OCI-LY1 (cell line): ENCODE data around the gene KLF3.
"Not testable (repeated sequence)": the region's sequence is repeated elsewhere in the genome, so short reads cannot be mapped to it uniquely, and the experiment has no call there.

Experiments
- H2AFZ ChIP-seq: fragments of 200-600 bp; sonication (generic), shearing (Covaris generic); 2 replicates; pipeline ENCODE4 v1.6.0; 2014; ENCODE audit warnings: antibody characterized with exemption, mild to moderate bottlenecking, low read length
- H3F3A ChIP-seq: fragments of 200-600 bp; sonication (generic), shearing (Covaris generic); 2 replicates; pipeline ENCODE4 v1.6.0; 2014; ENCODE audit warnings: mild to moderate bottlenecking, antibody characterized with exemption, low read length, moderate library complexity; ENCODE audit not compliant: insufficient read depth
- H3K27ac ChIP-seq: fragments of 200-600 bp; sonication (generic); 2 replicates; pipeline ENCODE4 v1.5.1; 2014; ENCODE audit warnings: low read length, mixed run types, mild to moderate bottlenecking, low read depth; ENCODE audit not compliant: poor library complexity, severe bottlenecking
- H3K27me3 ChIP-seq: fragments of 200-600 bp; sonication (generic); 2 replicates; pipeline ENCODE4 v1.6.0; 2014; ENCODE audit warnings: antibody characterized with exemption, mild to moderate bottlenecking, low read length, moderate library complexity; ENCODE audit not compliant: insufficient read depth
- H3K36me3 ChIP-seq: fragments of 200-600 bp; sonication (generic); 2 replicates; pipeline ENCODE4 v1.6.1; 2014; ENCODE audit warnings: mild to moderate bottlenecking, antibody characterized with exemption, low read length, moderate library complexity, mixed read lengths; ENCODE audit not compliant: insufficient read depth
- H3K4me1 ChIP-seq: fragments of 200-600 bp; sonication (generic); 2 replicates; pipeline ENCODE4 v1.5.1; 2014; ENCODE audit warnings: mild to moderate bottlenecking, low read length, moderate library complexity; ENCODE audit not compliant: insufficient read depth, severe bottlenecking
- H3K4me2 ChIP-seq: fragments of 200-600 bp; sonication (generic), shearing (Covaris generic); 2 replicates; pipeline ENCODE4 v1.6.1; 2014; ENCODE audit warnings: low read length
- H3K4me3 ChIP-seq: fragments of 200-600 bp; sonication (generic); 2 replicates; pipeline ENCODE4 v1.5.1; 2014; ENCODE audit warnings: low read length, low read depth, mild to moderate bottlenecking, mixed read lengths; ENCODE audit not compliant: poor library complexity, severe bottlenecking
- H3K79me2 ChIP-seq: fragments of 200-600 bp; shearing (Covaris generic); 2 replicates; pipeline ENCODE4 v1.6.1; 2016; ENCODE audit warnings: mixed run types, low read length, mixed read lengths; ENCODE audit not compliant: insufficient read depth
- H3K9ac ChIP-seq: fragments of 200-600 bp; sonication (generic), shearing (Covaris generic); 2 replicates; pipeline ENCODE4 v1.6.1; 2014; ENCODE audit warnings: mild to moderate bottlenecking, low read length, mixed read lengths
- H3K9me2 ChIP-seq: fragments of 200-600 bp; sonication (generic), shearing (Covaris generic); 2 replicates; pipeline ENCODE4 v1.6.1; 2014; ENCODE audit warnings: low read depth, mild to moderate bottlenecking, low read length, mixed read lengths
- H3K9me3 ChIP-seq: fragments of 200-600 bp; shearing (Covaris generic); 2 replicates; pipeline ENCODE4 v1.6.1; 2014; ENCODE audit warnings: low read length, mixed read lengths
- H4K20me1 ChIP-seq: fragments of 200-600 bp; sonication (generic), shearing (Covaris generic); 2 replicates; pipeline ENCODE4 v1.6.0; 2016; ENCODE audit warnings: mild to moderate bottlenecking, low read length; ENCODE audit not compliant: insufficient read depth
- CTCF ChIP-seq: fragments of 200-600 bp; sonication (generic), shearing (Covaris generic); IDR thresholded peaks from 2 replicates; pipeline ENCODE4 v1.5.1; 2017; ENCODE audit warnings: mild to moderate bottlenecking, antibody characterized with exemption, low read length, moderate library complexity, mixed read lengths
- EZH2 ChIP-seq: fragments of 200-600 bp; sonication (generic), shearing (Covaris generic); IDR thresholded peaks from 2 replicates; pipeline ENCODE4 v1.8.0; 2017; ENCODE audit warnings: borderline replicate concordance, mixed run types, mild to moderate bottlenecking, antibody characterized with exemption, low read length, moderate library complexity, mixed read lengths

Gene KLF3

GRCh38 chr4:38620527-38621027 lies 43.4 kb upstream of the KLF3 start:
- no peaks in the 10 kb centered on the region for H3K36me3 ChIP-seq
- no peaks in the 10 kb centered on the region for H3K9me2 ChIP-seq
- H3F3A ChIP-seq = no peaks in the 10 kb centered on the region
- H3K4me2 ChIP-seq = no peak overlapping the region
- no peak overlapping the region for H2AFZ ChIP-seq
- H4K20me1 ChIP-seq = no peaks in the 10 kb centered on the region
- H3K9me3 ChIP-seq = no peaks in the 10 kb centered on the region
- no peak for TF ChIP-seq EZH2
- no peaks in the 10 kb centered on the region for H3K79me2 ChIP-seq
- no peaks in the 10 kb centered on the region for H3K4me1 ChIP-seq
- no peak overlapping the region for H3K9ac ChIP-seq
- H3K4me3 ChIP-seq = no peak overlapping the region
- H3K27me3 ChIP-seq = no peaks in the 10 kb centered on the region
- no peak overlapping the region for H3K27ac ChIP-seq

GRCh38 chr4:38621028-38621684 lies 42.8 kb upstream of the KLF3 start:
- Histone ChIP-seq H3K27me3 (no peaks in the 10 kb centered on the region), H3K27ac (no peak overlapping the region), H3K4me2 (no peak overlapping the region), H3K9me3 (no peaks in the 10 kb centered on the region), H3F3A (no peaks in the 10 kb centered on the region), H2AFZ (no peak overlapping the region), H3K36me3 (no peaks in the 10 kb centered on the region), H3K9ac (no peak overlapping the region), H3K79me2 (no peaks in the 10 kb centered on the region), H3K9me2 (no peaks in the 10 kb centered on the region), H4K20me1 (no peaks in the 10 kb centered on the region), H3K4me3 (no peak overlapping the region), H3K4me1 (no peaks in the 10 kb centered on the region)
- TF ChIP-seq EZH2 (no peak), CTCF (no peak)

- H3K36me3 ChIP-seq = no peaks in the 10 kb centered on the region
- H3K4me3 ChIP-seq = no peak overlapping the region
- no peak overlapping the region for H3K9ac ChIP-seq
- no peaks in the 10 kb centered on the region for H3K9me2 ChIP-seq
- H3K4me1 ChIP-seq = no peaks in the 10 kb centered on the region
- TF ChIP-seq CTCF = no peak
- TF ChIP-seq EZH2 = no peak
- no peaks in the 10 kb centered on the region for H3K27me3 ChIP-seq
- H2AFZ ChIP-seq = no peak overlapping the region
- H3K9me3 ChIP-seq = no peaks in the 10 kb centered on the region
- no peaks in the 10 kb centered on the region for H3K79me2 ChIP-seq
- no peaks in the 10 kb centered on the region for H4K20me1 ChIP-seq
- no peak overlapping the region for H3K27ac ChIP-seq
- no peak overlapping the region for H3K4me2 ChIP-seq
- H3F3A ChIP-seq = no peaks in the 10 kb centered on the region
Measured at GRCh38 chr4:38621831-38622230, 42.2 kb upstream of the KLF3 start.

- H3K4me2 ChIP-seq, H3K9me2 ChIP-seq, H3F3A ChIP-seq, H3K9ac ChIP-seq, H3K9me3 ChIP-seq, H3K79me2 ChIP-seq, H3K4me1 ChIP-seq, H3K4me3 ChIP-seq, H4K20me1 ChIP-seq, H2AFZ ChIP-seq, H3K36me3 ChIP-seq, H3K27me3 ChIP-seq, H3K27ac ChIP-seq: not testable (repeated sequence)
Measured at GRCh38 chr4:38622340-38622739, 41.7 kb upstream of the KLF3 start.
